ENCODE data around the gene RASEF.
"Not testable (repeated sequence)": the region's sequence is repeated elsewhere in the genome, so short reads cannot be mapped to it uniquely, and the experiment has no call there.

RASEF gene

DNA sequence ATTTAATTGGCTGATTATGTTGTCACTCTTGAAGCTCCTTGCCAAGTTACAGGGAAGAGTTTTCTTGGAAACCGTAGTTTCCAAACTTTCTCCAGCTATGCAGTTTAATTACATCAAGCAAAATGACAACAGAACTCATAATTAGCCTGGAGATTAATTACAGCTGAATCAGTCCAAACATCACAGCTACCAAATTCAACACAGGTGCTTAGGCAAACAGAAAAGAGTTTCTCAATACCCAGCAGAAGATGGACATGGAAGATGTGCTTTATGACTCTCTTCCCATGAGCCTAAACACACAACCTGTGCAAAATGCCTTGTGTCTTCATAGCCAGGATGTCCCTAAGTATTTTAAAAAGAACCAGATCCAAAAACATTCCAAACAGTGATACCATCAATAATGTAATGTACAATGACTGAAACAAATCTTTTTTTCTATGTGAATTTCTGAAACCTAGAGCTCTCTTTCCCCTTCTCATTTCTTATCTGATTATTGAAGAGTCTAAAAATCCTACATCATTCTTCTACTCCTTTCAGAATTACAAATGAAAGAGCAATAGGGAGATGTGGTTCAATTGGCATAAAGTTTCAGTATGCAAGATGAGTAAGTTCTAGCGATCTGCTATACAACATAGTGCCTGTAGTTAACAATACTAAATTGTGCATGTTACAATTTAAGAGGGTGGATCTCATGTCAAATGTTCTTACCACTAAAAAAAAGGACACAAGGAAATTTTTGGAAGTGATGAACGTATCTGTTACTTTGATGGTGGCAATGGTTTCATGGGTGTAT is 124.3 kb downstream of the RASEF start:
- no peak for TF ChIP-seq MYC (IDR thresholded peaks at IDR 0.05; ENCODE audit: low read depth, low read length)
- TF ChIP-seq, protein P1, sequence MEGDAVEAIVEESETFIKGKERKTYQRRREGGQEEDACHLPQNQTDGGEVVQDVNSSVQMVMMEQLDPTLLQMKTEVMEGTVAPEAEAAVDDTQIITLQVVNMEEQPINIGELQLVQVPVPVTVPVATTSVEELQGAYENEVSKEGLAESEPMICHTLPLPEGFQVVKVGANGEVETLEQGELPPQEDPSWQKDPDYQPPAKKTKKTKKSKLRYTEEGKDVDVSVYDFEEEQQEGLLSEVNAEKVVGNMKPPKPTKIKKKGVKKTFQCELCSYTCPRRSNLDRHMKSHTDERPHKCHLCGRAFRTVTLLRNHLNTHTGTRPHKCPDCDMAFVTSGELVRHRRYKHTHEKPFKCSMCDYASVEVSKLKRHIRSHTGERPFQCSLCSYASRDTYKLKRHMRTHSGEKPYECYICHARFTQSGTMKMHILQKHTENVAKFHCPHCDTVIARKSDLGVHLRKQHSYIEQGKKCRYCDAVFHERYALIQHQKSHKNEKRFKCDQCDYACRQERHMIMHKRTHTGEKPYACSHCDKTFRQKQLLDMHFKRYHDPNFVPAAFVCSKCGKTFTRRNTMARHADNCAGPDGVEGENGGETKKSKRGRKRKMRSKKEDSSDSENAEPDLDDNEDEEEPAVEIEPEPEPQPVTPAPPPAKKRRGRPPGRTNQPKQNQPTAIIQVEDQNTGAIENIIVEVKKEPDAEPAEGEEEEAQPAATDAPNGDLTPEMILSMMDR (IDR thresholded peaks at IDR 0.05; ENCODE audit: low read depth, low read length) = no peak
- TF ChIP-seq POLR2A (IDR thresholded peaks at IDR 0.05; ENCODE audit: extremely low read depth, insufficient read length) = no peak
- TF ChIP-seq, protein P2, sequence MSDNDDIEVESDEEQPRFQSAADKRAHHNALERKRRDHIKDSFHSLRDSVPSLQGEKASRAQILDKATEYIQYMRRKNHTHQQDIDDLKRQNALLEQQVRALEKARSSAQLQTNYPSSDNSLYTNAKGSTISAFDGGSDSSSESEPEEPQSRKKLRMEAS (IDR thresholded peaks at IDR 0.05; ENCODE audit: low read depth, low read length) = no peak
- no peak overlapping the region for H3K4me3 ChIP-seq (ENCODE audit: low read depth, low read length)
- DNase-seq (ENCODE audit: low read depth) = no peak

DNA sequence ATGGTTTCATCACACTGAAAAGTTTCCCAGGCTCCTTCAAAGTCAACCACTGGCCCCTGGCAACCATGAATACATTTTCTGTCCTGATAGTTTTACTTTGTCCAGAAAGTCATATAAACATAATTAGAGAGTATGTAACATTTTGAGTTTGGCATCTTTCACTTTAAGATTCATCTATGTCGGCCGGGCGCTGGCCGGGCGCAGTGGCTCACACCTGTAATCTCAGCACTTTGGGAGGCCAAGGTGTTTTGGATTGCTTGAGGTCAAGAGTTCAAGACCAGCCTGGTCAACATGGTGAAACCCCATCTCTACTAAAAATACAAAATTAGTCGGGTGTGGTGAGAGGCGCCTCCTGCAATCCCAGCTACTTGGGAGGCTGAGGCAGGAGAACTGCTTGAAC is 126.4 kb downstream of the RASEF start:
- H3K4me3 ChIP-seq (ENCODE audit: low read depth, low read length); DNase-seq (ENCODE audit: low read depth): not testable (repeated sequence)

DNA sequence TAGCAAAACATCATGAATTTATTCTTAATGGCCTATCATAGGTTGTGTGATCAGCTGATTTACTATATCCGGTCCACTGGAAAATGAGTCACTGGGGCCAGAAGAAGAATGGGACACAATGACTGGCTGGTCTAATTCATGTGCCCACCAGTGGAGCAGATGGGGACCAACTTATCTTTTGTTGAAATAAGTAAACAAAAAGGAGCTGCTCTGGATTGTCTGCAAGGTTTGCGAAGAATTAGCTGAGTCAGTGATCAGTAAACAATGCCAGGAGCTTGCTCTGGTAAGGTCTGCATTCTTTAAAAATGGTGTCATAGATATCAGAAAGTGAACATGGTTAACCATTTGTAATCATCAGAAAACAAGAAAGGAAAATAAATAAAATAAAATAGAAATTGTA is 128.0 kb downstream of the RASEF start:
- H3K4me3 ChIP-seq (ENCODE audit: low read depth, low read length) = no peak overlapping the region
- TF ChIP-seq POLR2A (IDR thresholded peaks at IDR 0.05; ENCODE audit: extremely low read depth, insufficient read length) = no peak
- TF ChIP-seq, protein P1 (IDR thresholded peaks at IDR 0.05; ENCODE audit: low read depth, low read length) = no peak
- TF ChIP-seq, protein P2 (IDR thresholded peaks at IDR 0.05; ENCODE audit: low read depth, low read length) = no peak
- no peak for TF ChIP-seq MYC (IDR thresholded peaks at IDR 0.05; ENCODE audit: low read depth, low read length)
- no peak for DNase-seq (ENCODE audit: low read depth)

DNA sequence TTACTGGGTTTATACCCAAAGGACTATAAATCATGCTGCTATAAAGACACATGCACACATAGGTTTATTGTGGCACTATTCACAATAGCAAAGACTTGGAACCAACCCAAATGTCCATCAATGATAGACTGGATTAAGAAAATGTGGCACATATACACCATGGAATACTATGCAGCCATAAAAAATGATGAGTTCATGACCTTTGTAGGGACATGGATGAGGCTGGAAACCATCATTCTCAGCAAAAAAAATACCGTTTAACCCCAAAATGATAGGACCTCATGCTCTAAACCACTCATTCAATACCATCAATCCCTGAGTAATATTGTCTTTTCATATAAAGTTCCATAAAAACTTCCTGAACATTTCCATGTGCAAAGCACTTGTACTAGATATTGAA is 128.9 kb downstream of the RASEF start:
- not testable (repeated sequence) for H3K4me3 ChIP-seq (ENCODE audit: low read depth, low read length); DNase-seq (ENCODE audit: low read depth)

DNA sequence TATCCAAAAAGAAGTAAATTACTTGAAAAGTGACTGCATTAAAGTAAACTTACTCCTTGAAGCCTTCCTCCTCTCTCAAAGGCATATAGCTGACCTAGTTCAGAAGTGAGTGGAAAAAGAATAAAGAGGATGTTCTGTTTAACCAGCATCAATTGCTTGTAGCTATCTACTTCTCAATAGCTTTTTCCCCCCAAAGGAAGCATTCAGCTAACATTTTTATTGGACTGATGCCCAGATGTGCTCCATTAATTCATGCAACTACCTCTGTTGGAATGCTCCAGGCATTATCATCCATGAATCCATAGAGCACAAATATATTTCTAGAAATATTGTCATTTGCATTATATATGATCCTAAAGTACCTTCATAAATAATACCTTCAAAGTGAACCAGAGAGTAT is 132.8 kb downstream of the RASEF start:
- no peak overlapping the region for H3K4me3 ChIP-seq (ENCODE audit: low read depth, low read length)
- TF ChIP-seq POLR2A (IDR thresholded peaks at IDR 0.05; ENCODE audit: extremely low read depth, insufficient read length) (no peak), MYC (IDR thresholded peaks at IDR 0.05; ENCODE audit: low read depth, low read length) (no peak)
- TF ChIP-seq, protein P1 (IDR thresholded peaks at IDR 0.05; ENCODE audit: low read depth, low read length) = no peak
- TF ChIP-seq, protein P2 (IDR thresholded peaks at IDR 0.05; ENCODE audit: low read depth, low read length) = no peak
- no peak for DNase-seq (ENCODE audit: low read depth)

All from NB4 (cell line).